Body of pancreas (tissue), 4 donors: ENCODE measurements around the gene ZNF488. TPM values are rescaled to one million over a fixed set of nuclear protein-coding genes. Genes with fewer than 3 reads are reported as not detected.

Source experiments
- ATAC-seq: fragments of 150-250 bp; one replicate; pipeline ENCODE4 v1.9.1; 2016
- DNase-seq, 4 donors: peaks; one replicate each; pipeline ENCODE4 v3.0.0-alpha.2; 2019
- H3K27ac ChIP-seq, 4 donors: fragments of 200-600 bp; sonication (generic); 1 replicate in 3 of 4; 2 replicates in 1 of 4; pipeline versions ENCODE4 v1.5.1 to v1.6.1; 2016 to 2019; ENCODE audit warnings: mild to moderate bottlenecking in 1 of 4, mixed read lengths in 1 of 4, moderate library complexity in 1 of 4
- H3K27me3 ChIP-seq, 2 donors: fragments of 200-600 bp; sonication (generic); one replicate each; pipeline ENCODE4 v1.6.0; 2016; ENCODE audit warnings: mild to moderate bottlenecking in 1 of 2
- H3K36me3 ChIP-seq, 2 donors: fragments of 200-600 bp; sonication (generic); replicated peaks in 1 of 2; 2 replicates each; pipeline ENCODE4 v1.5.1; 2016; ENCODE audit warnings: low read depth in 2 of 2; ENCODE audit not compliant: insufficient read depth in 1 of 2
- H3K4me1 ChIP-seq: fragments of 200-600 bp; sonication (generic); one replicate; pipeline ENCODE4 v1.6.0; 2016
- H3K4me3 ChIP-seq, 2 donors: fragments of 200-600 bp; sonication (generic); 1 replicate in 1 of 2; 2 replicates in 1 of 2; pipeline ENCODE4 v1.5.1; 2016 to 2019
- H3K9me3 ChIP-seq, 3 donors: fragments of 200-600 bp; sonication (generic); 1 replicate in 2 of 3; 2 replicates in 1 of 3; pipeline ENCODE4 v1.5.1; 2016
- CTCF ChIP-seq, 7 experiments: fragments of 450-650 bp in 4 of 7; fragments of 200-600 bp in 3 of 7; sonication (generic) in 3 of 7; IDR thresholded peaks; one replicate each; pipeline ENCODE4 v1.5.1; 2016 to 2019; ENCODE audit warnings: antibody characterized with exemption in 7 of 7
- POLR2A ChIP-seq, 3 donors: fragments of 450-650 bp; IDR thresholded peaks; one replicate each; pipeline ENCODE4 v1.6.1; 2016; ENCODE audit warnings: antibody characterized with exemption in 3 of 3, mild to moderate bottlenecking in 2 of 3
- WGBS, 2 donors: methylation state at CpG; one replicate each; pipeline ENCODE4 v1.1.5; 2017; 5-methylcytosine and 5-hydroxymethylcytosine counted together
- intact Hi-C: fragments of 100-400 bp; cut with DNase I; formaldehyde crosslinking; loops from one replicate; pipeline ENCODE4 v1.15.1; 2023
- total RNA-seq, 2 donors: library from RNA; depleted of rRNA; stranded (reverse); fragments of >200 nt; gene quantifications; one replicate each; pipeline ENCODE4 v1.1.0, GENCODE V29; 2016

ZNF488 gene
- total RNA-seq, 2 donors from 2014 or later = 0.26 TPM; not detected in 1

DNA sequence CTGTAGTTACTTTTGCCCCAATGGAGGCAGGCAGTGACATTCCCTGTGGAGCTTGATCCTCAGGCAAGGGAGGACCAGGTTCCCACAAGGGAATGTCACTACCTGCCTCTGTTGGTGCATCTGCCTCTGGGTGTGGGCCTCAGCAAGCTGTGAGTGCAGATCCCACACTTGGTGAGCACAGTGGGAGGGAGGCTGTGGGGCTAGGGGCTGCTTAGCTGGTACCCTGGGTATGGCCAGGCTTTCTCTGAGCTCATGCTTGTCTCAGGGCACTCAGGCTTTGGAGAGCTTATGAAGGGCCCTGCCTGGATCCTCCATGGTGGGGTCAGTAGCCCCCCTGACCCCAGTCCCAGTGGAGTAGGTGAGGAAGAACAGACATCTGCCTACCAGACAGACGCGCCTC, 16.2 kb upstream of the ZNF488 start:
- no peak overlapping the region for H3K27ac ChIP-seq
- H3K27me3 ChIP-seq = no peaks in the 10 kb centered on the region
- TF ChIP-seq POLR2A (IDR thresholded peaks at IDR 0.05) (no peak), CTCF (IDR thresholded peaks at IDR 0.05) (no peak)
- WGBS, 2 donors = 93 to 100% methylated on average over 2 of the region's 2 CpGs
- no peaks in the 10 kb centered on the region for H3K36me3 ChIP-seq
- intact Hi-C loops = no loop called here
- no peak overlapping the region for H3K4me3 ChIP-seq
- DNase-seq (no peak), ATAC-seq (no peak)
- H3K4me1 ChIP-seq = no peaks in the 10 kb centered on the region
- H3K9me3 ChIP-seq = no peaks in the 10 kb centered on the region

GRCh38 chr10:47397256-47397655, 13.2 kb upstream of the ZNF488 start:
- H3K4me3 ChIP-seq = no peak overlapping the region
- H3K36me3 ChIP-seq = no peaks in the 10 kb centered on the region
- H3K27ac ChIP-seq = no peak overlapping the region
- intact Hi-C loops = no loop called here
- no peak for ATAC-seq
- H3K4me1 ChIP-seq = no peaks in the 10 kb centered on the region
- TF ChIP-seq POLR2A (IDR thresholded peaks at IDR 0.05) (no peak), CTCF (IDR thresholded peaks at IDR 0.05) (no peak)
- 83 to 84% methylated on average over 6 of the region's 6 CpGs for WGBS, 2 donors
- H3K9me3 ChIP-seq = no peaks in the 10 kb centered on the region
- no peaks in the 10 kb centered on the region for H3K27me3 ChIP-seq
- DNase-seq = no peak

DNA sequence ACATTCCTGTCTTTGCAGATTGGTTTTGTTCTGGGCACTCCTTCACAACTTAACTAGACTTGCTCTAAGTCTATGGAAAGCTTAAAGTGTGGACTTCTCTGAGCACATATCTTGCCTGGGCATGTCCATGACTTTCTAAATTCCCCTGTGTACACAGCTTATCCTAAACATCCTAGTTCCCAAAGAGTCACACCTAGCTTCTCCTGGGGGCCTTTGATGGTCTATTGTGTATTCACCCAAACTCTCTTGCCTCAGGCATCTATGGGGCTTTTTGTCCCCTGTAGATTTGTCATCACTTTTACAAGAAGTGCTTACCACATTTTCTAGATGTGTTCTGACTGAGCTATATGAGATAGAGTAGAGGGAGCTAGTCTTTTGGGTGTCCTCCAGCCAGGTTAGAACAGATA, 12.2 kb upstream of the ZNF488 start:
- Histone ChIP-seq H3K4me3 (no peak overlapping the region), H3K27ac (no peak overlapping the region), H3K9me3 (no peaks in the 10 kb centered on the region), H3K36me3 (no peaks in the 10 kb centered on the region), H3K4me1 (no peaks in the 10 kb centered on the region), H3K27me3 (no peaks in the 10 kb centered on the region)
- intact Hi-C loops = no loop called here
- no peak for TF ChIP-seq CTCF (IDR thresholded peaks at IDR 0.05)
- TF ChIP-seq POLR2A (IDR thresholded peaks at IDR 0.05) = no peak
- ATAC-seq (no peak), DNase-seq (no peak)

DNA sequence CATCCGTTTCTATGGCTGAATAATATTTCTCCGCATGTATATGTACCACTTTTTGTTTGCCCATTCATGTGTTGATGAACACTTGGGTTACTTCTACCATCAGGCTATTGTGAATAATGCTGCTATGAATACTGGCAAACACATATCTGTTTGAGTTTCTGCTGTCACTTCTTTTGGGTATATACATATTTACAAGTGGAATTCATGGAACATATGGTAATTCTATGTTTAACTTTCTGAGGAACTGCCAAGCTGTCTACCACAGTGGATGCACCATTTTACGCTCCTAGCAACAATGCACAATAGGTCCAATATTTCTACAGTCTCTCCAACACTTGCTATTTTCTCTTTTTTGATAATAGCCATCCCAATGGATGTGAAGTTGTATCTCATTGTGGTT, 5.5 kb upstream of the ZNF488 start:
- intact Hi-C loops = no loop called here
- WGBS, 2 donors = 91 to 92% methylated on average over 3 of the region's 3 CpGs

More for the DNA sequence above, 5.5 kb upstream of the ZNF488 start:
- Histone ChIP-seq H3K36me3 (no peaks in the 10 kb centered on the region), H3K27me3 (no peaks in the 10 kb centered on the region), H3K4me1 (peaks cover 5% of the 10 kb centered on the region), H3K4me3 (no peak overlapping the region), H3K9me3 (no peaks in the 10 kb centered on the region), H3K27ac (no peak overlapping the region)
- DNase-seq (no peak), ATAC-seq (no peak)
- TF ChIP-seq POLR2A (IDR thresholded peaks at IDR 0.05) (no peak), CTCF (IDR thresholded peaks at IDR 0.05) (no peak)
